Right renal pelvis (tissue), 4 donors: ENCODE measurements around the gene CD302. TPM values are rescaled to one million over a fixed set of nuclear protein-coding genes. Genes with fewer than 3 reads are reported as not detected.
"Not testable (repeated sequence)": the region's sequence is repeated elsewhere in the genome, so short reads cannot be mapped to it uniquely, and the experiment has no call there.

Source experiments
- DNase-seq, 4 donors: peaks; one replicate each; pipeline ENCODE4 v3.0.0-alpha.2; 2013; ENCODE audit warnings: low read depth in 4 of 4, low spot score in 3 of 4, missing footprints in 1 of 4
- polyA plus RNA-seq, 4 donors: library from polyadenylated mRNA; unstranded; fragments of 120-200 nt; gene quantifications; one replicate each; pipeline ENCODE4 v1.2.1, GENCODE V29; 2013; ENCODE audit not compliant: insufficient read length in 4 of 4

Gene CD302
- polyA plus RNA-seq, 4 donors = 12.0 to 17.9 (median 16.1) TPM

DNA sequence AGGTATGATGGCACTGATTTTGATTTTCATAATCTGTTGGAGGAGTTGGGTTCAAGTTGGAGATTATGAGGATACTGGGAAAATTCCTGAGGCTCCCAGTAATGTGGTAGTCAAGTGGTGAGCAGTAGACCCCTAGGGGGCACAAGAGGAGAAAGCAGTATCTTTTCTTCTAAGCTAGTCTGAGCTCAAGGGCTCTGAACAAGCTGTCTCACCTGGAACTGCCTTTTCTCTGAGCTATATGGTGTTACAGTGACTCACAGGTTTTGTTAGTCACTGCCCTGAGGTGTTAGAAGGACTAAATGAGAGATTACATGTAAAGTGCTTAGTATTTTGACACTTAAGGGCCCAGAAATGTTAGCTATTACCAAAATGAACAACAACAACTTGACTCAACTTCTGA lies 42.2 kb downstream of the CD302 start:
- no peak for DNase-seq

DNA sequence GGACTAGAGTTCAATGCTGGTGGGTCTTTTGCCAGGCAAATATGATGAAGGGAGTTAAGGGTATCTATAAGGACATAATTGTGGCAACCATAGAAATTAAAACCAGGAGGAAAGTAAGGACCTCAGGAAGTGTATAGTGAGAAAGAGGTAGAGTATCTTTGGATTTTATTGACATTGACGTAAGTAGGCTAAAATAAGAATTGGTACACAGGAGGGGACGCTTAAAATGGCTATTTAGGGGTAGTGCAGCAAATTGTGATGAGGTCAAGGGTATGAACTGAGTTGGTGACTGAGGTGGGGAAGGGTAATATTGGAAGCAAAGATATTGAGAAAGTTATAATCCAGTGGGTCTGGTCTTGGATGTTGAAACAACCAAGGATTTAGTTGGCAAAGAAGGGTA lies 43.0 kb downstream of the CD302 start:
- no peak for DNase-seq

DNA sequence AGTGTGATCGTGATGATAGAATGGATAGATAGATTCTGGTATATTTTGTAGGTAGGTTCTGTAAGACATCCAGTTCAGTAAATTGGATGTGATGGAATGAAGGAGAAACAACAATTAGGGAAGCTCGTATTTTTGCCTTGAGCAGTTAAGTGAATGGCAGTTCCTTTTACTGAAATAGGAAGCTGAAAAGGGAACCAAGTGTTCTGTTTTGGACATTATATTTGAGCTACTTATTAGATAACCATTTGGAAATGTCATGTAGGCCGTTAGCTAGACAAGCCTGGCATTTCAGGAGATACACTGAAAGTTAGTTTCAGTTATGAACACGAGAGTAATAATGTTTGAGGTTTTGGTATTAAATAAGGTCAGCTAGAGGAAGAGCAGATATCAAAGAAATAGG lies 44.2 kb downstream of the CD302 start:
- DNase-seq = no peak

DNA sequence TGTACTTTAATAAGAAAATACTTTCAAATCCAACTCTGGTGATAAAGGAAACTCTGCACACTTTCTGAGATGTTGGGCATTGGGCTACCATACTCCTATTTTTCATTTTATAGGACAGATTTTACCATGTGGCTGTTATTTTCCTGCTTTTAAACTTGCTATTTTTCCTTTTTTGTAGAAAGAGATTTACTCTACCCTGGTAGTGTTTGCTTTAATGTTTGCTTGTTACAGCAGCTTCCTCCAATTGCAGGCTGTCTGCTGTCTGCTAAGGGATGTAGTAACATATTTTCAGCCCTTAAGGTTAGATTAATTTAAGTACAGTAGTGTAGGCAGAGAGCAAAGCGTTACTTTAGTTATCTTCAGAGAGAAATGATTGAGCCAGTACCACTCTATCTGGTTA lies 47.1 kb downstream of the CD302 start:
- no peak for DNase-seq

DNA sequence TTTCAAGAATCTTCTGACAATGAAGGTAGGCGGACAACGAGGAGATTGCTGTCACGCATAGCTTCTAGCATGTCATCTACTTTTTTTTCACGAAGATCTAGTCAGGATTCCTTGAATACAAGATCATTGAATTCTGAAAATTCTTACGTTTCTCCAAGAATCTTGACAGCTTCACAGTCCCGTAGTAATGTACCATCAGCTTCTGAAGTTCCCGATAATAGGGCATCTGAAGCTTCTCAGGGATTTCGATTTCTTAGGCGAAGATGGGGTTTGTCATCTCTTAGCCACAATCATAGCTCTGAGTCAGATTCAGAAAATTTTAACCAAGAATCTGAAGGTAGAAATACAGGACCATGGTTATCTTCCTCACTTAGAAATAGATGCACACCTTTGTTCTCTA lies 49.9 kb downstream of the CD302 start:
- DNase-seq = no peak

DNA sequence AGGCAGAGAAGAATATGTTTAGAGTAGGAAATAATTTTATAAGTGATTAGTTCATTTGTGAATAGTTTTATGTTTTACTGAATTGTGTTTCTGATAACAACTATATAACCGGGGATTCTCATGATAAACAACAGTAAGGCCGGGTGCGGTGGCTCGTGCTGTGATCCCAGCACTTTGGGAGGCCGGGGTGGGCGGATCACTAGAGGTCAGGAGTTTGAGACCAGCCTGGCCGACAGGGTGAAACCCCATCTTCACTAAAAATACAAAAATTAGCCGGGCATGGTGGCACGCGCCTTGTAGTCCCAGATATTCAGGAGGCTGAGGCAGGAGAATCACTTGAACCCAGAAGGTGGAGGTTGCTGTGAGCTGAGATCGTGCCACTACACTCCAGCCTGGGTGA lies 52.8 kb downstream of the CD302 start:
- DNase-seq = not testable (repeated sequence)

DNA sequence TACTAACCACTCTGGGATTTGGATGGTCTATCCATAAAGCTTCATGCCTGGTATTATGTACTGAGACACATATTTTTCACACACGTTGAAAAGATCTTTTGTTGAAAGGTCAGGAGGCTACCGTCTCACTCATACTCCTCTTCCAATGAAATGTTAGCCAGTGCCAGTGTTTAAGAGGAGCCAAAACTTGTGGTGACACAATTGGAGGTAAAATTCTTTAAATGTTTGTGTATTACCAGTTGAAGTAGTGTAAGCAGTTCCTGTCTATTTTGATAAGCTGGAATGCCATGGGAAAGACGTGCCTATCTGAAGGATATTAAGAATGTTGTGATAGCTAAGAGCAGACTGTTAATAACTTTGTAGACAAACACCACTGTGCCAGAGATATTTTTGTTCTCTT lies 53.6 kb downstream of the CD302 start:
- DNase-seq = no peak

DNA sequence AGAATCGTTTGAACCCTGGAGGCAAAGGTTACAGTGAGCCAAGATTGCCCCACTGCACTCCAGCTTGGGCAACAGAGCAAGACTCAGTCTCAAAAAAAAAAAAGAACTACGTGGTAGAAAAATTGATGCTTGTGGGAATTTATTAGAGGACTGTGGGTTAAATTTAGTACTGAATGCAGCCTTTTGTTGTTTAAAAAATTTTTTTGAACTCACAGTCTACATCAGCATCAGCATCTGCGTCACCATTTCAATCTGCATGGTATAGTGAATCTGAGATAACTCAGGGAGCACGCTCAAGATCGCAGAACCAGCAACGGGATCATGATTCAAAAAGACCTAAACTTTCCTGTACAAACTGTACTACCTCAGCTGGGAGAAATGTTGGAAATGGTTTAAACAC lies 55.2 kb downstream of the CD302 start:
- DNase-seq = no peak

DNA sequence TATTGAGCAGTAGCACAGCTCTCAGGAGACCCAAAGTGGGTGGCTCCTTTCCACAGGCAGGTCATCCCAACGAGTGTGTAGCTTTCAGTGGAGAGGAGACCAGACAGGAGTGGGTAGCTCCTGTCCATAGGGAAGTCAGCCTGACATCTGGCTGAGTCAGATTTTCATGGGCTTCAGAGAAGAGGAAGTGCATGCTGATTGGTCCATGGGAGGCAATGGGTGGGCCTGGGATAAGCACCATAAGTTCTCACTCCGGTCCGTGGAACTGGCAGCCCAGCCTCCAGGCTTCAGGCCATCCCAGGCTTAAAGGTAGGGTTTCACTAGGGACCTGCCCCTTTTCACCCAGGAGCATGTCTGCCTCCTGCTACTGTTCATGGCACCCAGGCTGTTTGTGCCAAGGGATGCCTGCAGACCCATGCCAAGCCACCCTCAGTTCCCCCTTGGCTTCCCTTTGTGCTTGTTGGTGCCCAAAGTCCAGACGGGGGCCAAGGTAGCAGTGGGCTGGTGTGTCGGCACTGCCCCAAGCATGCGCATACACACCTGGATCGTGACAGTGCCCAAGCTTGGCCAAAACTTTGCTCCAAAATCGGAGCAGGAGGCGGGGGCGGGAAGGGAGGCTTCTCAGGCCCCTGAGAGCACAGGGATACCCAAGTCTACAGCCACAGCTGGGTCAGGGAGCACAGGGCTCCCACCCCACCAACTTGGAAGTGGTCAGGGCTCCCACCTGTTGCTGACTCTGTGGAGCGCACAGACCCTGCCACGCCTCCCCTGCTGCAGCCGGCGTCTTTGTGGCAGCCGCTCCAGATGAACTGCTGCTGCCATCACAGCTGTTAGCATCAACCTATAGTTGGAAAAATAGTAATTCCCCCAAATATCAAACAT lies 59.3 kb downstream of the CD302 start:
- DNase-seq = no peak

DNA sequence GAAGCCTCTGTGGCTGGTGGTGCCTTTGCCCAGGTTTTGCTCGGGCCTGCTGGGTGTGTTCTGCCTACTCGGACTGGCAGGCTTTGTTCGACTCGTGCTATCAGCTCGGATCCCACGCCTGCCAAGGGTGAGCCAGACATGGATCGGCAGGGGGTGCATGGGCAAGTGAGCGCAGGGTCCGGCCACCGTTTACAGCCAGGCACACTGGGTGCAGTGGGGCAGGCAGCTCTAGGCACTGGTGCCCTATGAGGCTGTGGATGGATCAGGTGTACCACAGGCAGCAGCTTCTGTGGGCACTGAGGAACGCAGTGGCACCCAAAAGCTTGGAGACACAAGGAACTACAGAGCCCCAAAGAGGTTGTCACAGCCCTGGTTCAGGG lies 60.1 kb downstream of the CD302 start:
- no peak for DNase-seq

DNA sequence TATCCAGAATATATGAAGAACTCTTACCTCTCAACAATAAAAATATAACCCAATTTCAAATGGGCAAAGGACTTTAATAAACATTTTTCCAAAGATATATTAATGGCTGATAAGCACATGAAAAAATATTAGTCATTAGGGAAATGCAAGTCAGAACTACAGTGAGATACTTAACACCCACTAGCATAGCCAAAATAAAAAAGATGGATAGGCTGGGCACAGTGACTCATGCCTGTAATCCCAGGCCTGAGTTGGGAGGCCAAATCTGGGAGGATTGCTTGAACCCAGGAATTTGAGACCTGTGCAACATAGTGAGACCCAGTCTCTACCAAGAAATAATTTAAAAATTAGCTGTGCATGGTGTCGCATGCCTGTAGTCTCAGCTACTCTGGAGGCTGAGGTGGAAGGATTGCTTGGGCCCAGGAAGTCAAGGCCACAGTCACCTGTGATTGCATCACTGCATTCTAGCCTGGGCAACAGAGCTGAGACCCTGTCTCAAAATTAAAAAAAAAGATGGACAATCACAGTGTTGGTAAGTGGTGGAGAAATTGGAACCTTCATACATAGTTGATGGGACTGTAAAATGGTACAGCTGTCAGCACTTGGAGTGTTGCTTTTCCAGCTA lies 60.6 kb downstream of the CD302 start:
- DNase-seq = no peak

DNA sequence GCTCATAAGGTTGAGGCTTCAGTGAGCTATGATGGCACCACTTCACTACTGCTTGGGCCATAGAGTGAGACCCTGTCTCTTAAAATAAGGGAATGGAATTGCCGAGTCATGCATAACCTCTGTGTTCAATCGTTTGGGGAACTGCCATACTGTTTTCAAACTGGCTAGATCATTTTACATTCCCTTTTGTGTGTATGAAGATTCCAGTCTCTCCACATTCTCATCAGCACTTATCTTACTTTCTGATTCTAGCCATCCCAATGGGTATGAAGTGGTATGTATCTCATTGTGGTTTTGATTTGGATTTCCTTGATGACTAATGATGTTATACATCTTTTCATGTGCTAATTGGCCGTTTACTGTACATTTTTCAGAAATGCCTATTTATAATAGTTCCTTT lies 62.0 kb downstream of the CD302 start:
- no peak for DNase-seq

DNA sequence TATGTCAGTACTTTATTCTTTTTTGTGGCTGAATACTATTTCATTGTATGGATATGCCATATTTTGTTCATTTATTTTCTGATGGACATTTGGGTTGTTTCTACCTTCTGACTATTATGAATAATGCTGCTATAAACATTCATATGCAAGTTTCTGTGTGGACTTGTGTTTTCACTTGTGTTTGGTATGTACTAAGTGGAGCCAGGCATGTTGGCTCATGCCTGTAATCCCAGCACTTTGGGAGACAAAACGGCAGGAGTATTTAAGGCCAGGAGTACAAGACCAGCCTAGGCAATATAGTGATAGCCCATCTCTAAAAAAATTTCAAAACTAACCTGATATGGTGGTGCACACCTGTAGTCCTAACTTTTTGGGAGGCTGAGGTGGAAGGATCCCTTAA lies 62.4 kb downstream of the CD302 start:
- no peak for DNase-seq

DNA sequence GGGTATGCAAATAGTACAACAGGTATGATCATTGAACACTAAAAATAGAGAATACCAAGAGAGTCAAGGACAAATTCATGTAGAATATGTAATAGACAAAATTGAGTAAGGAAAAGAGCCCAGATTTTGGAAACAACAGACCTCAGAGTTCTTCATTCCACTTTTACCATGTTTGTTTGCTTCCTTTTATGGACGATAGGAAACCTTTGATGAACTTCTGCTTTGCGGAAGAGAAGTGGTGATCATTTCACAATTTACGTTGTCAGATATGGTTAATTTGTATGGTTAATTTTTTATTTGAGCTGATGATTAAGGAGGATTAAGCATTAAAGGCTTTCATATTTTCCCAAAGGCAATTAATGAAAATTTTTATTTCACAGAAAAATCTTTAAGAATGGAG lies 69.4 kb downstream of the CD302 start:
- no peak for DNase-seq

DNA sequence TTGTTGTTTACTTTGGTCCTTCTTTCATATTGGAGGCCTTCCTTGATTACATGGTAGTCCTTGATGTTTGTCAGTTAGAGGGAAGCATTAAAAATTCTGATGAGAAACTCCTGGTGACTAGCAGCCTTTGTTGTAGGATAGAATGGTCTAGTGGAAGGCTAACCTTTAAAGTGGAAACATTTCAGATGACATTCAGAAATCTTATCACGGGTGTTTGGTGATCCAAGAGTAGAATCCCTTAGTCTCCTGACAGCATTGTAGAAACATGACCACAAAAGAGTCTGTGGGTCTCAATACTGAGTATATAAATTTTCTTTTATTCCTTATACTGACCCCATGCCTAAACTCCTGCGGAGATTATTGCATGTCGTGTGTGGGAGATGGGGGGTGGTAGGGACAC lies 72.3 kb downstream of the CD302 start:
- DNase-seq = no peak

DNA sequence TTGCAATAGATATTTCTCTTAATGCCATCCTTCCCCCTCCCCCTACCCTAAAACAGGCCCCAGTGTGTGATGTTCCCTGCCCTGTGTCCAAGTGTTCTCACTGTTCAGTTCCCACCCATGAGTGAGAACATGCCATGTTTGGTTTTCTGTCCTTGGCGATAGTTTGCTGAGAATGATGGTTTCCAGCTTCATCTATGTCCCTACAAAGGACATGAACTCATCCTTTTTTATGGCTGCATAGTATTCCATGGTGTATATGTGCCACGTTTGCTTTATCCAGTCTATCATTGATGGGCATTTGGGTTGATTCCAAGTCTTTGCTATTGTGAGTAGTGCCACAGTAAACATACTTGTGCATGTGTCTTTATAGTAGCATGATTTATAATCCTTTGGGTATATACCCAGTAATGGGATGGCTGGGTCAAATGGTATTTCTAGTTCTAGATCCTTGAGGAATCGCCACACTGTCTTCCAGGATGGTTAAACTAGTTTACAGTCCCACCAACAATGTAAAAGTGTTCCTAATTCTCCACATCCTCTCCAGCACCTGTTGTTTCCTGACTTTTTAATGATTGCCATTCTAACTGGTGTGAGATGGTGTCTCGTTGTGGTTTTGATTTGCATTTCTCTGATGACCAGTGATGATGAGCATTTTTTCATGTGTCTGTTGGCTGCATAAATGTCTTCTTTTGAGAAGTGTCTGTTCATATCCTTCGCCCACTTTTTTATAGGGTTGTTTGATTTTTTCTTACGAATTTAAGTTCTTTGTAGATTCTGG lies 73.0 kb downstream of the CD302 start:
- not testable (repeated sequence) for DNase-seq

DNA sequence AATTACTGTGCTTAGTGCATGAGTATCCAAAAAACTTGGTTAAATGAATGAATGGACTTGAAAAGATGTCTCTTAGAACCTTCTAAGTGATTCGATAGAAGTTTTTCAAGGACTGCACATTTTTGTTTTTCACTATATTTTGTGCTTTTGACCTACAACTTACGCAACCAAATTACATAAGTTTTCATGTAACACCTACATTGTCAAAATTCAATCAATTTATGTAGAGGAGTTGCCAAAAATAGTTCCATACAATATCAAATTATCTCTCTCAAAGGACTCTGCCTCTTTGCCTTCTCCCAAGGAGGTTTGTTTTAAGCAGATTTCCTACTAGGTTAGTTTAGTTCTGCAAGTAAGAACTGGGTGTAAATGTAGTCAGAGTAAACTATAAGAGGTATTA lies 75.4 kb downstream of the CD302 start:
- DNase-seq = no peak

DNA sequence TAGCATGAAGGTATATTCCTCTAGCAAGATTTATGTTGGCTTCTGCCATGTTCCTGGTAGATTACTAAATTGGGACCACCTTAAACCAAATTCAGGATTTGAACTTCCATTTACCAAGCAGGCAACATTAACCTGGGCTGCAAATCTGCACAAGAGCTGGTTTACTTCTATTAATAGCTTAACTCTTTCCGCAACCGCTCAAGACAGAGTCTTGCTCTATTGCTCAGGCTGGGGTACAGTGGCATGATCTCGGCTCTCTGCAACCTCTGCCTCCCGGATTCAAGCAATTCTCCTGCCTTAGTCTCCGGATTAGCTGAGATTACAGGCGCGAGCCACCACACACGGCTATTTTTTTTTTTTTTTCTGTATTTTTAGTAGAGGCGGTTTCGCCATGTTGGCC lies 77.3 kb downstream of the CD302 start:
- no peak for DNase-seq
